HG02852 (cell line): ENCODE measurements around the gene RSPH10B2.
"Not testable (repeated sequence)": the region's sequence is repeated elsewhere in the genome, so short reads cannot be mapped to it uniquely, and the experiment has no call there.

Experiments
- ATAC-seq: cut with Tn5 transposase; IDR thresholded peaks from one replicate; pipeline ENCODE4 v1.9.1; 2021; ENCODE audit warnings: mild to moderate bottlenecking, moderate library complexity; ENCODE audit not compliant: unreplicated experiment

RSPH10B2 gene

DNA sequence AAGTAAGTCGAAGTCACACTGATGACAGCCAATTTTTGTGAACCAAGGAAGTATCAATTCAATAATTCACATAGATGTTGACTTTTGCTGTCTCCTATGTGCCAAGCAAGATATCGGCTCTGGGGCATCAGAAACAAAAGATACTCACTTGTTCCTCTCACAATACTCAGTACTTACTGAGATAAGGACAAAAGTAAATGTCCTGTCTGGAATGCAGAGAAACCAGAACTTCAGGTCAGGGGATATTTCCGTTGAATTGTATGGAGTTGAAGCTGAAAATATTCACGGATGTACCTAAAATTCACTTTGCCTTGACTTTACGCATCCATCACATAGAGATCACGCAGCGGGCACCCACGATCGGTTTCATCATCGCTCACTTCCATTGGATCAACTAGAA, 83.2 kb downstream of the RSPH10B2 start:
- ATAC-seq: not testable (repeated sequence)

DNA sequence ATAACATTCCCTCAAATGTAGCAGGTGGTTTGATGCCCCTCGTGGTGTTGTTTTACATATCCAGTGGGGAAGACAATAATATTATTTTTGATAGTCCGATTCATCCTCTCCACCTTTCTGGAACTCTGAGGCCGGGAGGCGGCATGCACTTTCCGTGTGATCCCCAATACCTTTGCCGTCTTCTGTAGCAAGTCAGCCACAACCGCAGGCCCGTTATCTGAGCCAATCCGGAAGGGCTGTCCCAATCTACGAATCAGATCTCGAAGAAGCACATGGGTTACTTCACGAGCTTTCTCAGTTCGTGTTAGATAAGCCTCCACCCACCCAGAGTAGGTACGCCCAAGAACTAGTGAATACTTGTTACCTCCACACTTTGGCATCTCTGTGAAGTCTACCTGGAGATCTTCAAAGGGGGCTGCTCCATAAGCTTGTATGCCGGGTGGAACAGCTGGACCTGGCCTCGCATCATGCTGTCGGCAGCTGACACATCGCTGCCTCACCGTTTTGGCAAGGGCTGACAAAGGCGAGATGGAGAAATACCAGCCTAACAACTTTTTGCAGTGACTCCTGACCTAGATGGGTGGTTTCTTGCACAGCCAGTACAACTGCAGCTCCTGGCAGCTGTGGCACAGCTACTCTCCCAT, 88.5 kb downstream of the RSPH10B2 start:
- not testable (repeated sequence) for ATAC-seq

DNA sequence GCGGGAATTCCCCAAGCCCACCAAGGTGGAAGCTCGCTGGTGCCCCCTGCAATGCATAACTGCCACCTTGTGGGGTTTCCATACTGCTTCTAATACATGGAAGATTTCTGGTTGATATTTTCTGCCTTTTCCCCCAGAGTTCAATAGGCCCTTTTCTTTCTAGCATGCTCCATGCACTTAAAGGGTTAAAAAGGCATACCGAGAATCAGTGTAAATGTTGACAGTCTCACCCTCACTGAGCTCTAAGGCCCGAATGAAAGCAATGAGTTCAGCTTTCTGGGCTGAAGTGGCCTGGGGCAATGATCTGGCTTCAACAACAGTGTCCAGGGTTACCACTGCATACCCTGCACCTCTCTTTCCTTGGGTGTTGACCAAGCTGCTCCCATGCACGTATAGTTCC, 89.2 kb downstream of the RSPH10B2 start:
- ATAC-seq: not testable (repeated sequence)

DNA sequence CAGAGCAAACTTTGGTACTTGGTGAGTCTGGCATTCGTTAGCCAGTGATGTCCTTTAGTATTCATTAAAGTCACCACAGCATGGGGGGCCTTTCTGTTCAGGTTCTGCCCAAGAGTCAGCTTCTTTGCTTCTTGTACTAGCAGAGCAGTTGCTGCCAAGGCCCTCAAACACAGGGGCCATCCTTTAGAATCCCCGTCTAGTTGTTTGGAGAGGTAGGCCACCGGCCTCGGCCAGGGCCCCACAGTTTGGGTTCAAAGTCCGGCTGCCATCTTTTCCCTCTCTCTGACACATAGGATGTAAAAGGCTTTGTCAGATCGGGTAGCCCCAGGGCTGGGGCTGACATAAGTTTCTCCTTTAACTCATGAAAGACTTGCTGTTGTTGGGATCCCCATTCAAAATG, 89.8 kb downstream of the RSPH10B2 start:
- ATAC-seq: not testable (repeated sequence)

DNA sequence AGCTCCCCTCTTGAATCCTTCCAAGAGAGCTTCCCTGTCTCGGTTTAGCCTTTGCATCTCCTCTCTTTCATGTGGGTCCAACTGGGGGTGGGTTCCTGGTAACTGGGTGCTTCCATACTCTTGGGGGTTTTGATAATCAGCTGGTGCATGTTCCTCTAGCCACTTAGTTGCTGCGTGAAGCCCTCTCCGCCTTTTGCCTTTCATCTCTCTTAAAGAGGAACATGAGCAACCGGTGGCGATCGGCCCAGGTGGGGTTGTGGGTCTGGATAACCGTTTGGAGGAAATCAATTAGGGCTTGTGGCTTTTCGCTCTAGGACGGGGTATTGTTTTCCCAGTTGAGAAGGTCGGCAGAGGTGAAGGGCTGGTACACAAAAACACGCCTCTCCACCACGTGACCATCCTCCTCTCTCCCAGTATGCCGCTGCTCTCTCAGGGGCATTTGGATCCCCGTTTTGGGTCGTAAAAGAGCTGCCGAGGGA, 92.1 kb downstream of the RSPH10B2 start:
- not testable (repeated sequence) for ATAC-seq

DNA sequence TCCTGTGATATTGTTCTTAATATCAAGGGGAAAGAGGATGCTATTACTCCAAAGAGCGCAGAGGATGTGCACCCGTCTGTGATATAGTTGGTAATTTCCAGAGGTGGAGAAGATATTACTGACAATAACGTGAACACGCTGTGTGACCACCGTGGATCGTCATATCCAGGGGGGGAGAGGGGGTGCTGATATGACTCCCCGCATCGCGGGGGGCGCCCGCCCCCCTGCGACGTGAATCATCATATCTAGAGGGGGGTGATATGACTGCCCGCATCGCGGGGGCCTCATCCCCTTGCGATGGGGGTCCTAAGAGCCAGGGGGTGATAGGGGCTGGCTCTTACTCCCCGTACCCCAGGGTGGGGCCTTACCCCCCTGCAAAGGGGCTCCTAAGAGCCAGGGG, 93.8 kb downstream of the RSPH10B2 start:
- not testable (repeated sequence) for ATAC-seq
